PC-3 (cell line): ENCODE results near the gene MEX3B. TPM values are rescaled to one million over a fixed set of nuclear protein-coding genes. Genes with fewer than 3 reads are reported as not detected.

Experiments used
- ATAC-seq: fragments of 200-7000 bp; cut with Tn5 transposase; 2 replicates; pipeline ENCODE4 v1.9.1; 2020; ENCODE audit warnings: mild to moderate bottlenecking, moderate library complexity
- BruUV-seq: library from RNA; stranded (reverse); fragments of 400-500 nt; replicated peaks from 2 replicates; lab custom pipeline; 2021; lab: Mats Ljungman, UMichigan
- CTCF ChIA-PET: fragments of 300-600 bp; sonication (Branson Sonifier 250); formaldehyde crosslinking; loops from one replicate; lab custom pipeline; 2022; ENCODE audit warnings: antibody characterized with exemption; lab: Charles Lee
- POLR2A ChIA-PET: fragments of 300-600 bp; sonication (Branson Sonifier 250); formaldehyde crosslinking; loops from one replicate; lab custom pipeline; 2022; ENCODE audit warnings: antibody characterized with exemption; ENCODE audit not compliant: unreplicated experiment; lab: Charles Lee
- DNase-seq: peaks from one replicate; pipeline ENCODE4 v3.0.0-alpha.2; 2015
- H2AFZ ChIP-seq: fragments of 300-600 bp; sonication (generic); 2 replicates; pipeline ENCODE4 v1.6.0; 2016; ENCODE audit warnings: antibody characterized with exemption, low read length
- H3F3A ChIP-seq: fragments of 300-600 bp; sonication (generic); one replicate; pipeline ENCODE4 v1.6.0; 2017; ENCODE audit warnings: antibody characterized with exemption, low read length, control low read depth, mild to moderate bottlenecking; ENCODE audit not compliant: unreplicated experiment
- H3K27ac ChIP-seq: fragments of 300-600 bp; sonication (generic); 2 replicates; pipeline ENCODE4 v1.5.1; 2016; ENCODE audit warnings: mild to moderate bottlenecking, low read length
- H3K27me3 ChIP-seq: fragments of 300-600 bp; sonication (generic); 2 replicates; pipeline ENCODE4 v1.6.1; 2016; ENCODE audit warnings: low read length, mixed read lengths
- H3K36me3 ChIP-seq: fragments of 300-600 bp; sonication (generic); 2 replicates; pipeline ENCODE4 v1.6.1; 2016; ENCODE audit warnings: low read depth, mixed run types, low read length, mixed read lengths
- H3K4me1 ChIP-seq: fragments of 300-600 bp; sonication (generic); 2 replicates; pipeline ENCODE4 v1.5.1; 2016; ENCODE audit warnings: low read length; ENCODE audit not compliant: insufficient read depth
- H3K4me2 ChIP-seq: fragments of 300-600 bp; sonication (generic); 2 replicates; pipeline ENCODE4 v1.6.0; 2016; ENCODE audit warnings: low read length
- H3K4me3 ChIP-seq: fragments of 300-600 bp; sonication (generic); 2 replicates; pipeline ENCODE4 v1.5.1; 2016; ENCODE audit warnings: mild to moderate bottlenecking, low read length, mixed read lengths
- H3K79me2 ChIP-seq: fragments of 300-600 bp; sonication (generic); 2 replicates; pipeline ENCODE4 v1.6.1; 2017; ENCODE audit warnings: low read length, mixed read lengths
- H3K9ac ChIP-seq: fragments of 300-600 bp; sonication (generic); 2 replicates; pipeline ENCODE4 v1.6.0; 2016; ENCODE audit warnings: mild to moderate bottlenecking, low read length
- H3K9me2 ChIP-seq: fragments of 300-600 bp; sonication (generic); replicated peaks from 2 replicates; pipeline ENCODE4 v1.6.1; 2016; ENCODE audit warnings: mixed run types, low read length, mixed read lengths
- H3K9me3 ChIP-seq: fragments of 300-600 bp; sonication (generic); 2 replicates; pipeline ENCODE4 v1.6.1; 2016; ENCODE audit warnings: low read length, mixed read lengths
- H4K20me1 ChIP-seq: fragments of 300-600 bp; sonication (generic); 2 replicates; pipeline ENCODE4 v1.6.1; 2016; ENCODE audit warnings: low read length, mixed read lengths
- EZH2 ChIP-seq: fragments of 300-600 bp; sonication (generic); IDR thresholded peaks from one replicate; pipeline ENCODE4 v1.6.1; 2017; ENCODE audit warnings: antibody characterized with exemption, mild to moderate bottlenecking, low read length; ENCODE audit not compliant: unreplicated experiment
- EZH2phosphoT487 ChIP-seq: fragments of 300-600 bp; sonication (generic); IDR thresholded peaks from 2 replicates; pipeline ENCODE4 v1.6.1; 2018; ENCODE audit warnings: mild to moderate bottlenecking, antibody characterized with exemption, low read length, borderline replicate concordance
- intact Hi-C: fragments of 100-400 bp; cut with micrococcal nuclease; formaldehyde crosslinking; loops from 2 replicates; pipeline ENCODE4 v1.9.0; 2023
- total RNA-seq: library from RNA; depleted of rRNA; stranded (reverse); fragments of >200 nt; gene quantifications from 2 replicates; pipeline ENCODE4 v1.2.3, GENCODE V29; 2014
- TF ChIP-seq, protein P1 (sequence below): fragments of 300-600 bp; sonication (generic); conservative IDR thresholded peaks from 2 replicates; pipeline ENCODE4 v1.5.1; 2017; ENCODE audit warnings: antibody characterized with exemption, low read depth, mild to moderate bottlenecking, low read length

MEX3B gene
- total RNA-seq, 1 experiment from 2014 or later: 0.58 TPM

DNA sequence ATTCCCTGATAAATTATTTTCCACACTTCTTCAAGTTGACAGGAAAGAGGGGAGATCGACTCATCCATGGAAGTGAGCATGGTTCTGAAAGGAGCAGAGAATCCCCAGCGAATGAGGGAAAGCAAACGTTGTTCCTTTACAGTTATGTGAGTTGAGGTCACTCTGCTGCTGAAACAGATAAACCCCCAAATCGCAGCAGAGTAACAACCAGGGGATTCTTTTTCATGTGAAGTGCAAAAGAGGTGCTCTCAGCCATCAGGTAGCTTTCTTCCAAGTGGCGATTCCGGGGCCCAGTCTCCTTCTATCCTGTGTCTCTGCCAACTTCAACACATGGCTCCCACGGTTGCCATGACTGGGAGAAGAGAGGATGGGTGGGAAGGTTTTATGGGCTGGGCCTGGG is 28.2 kb downstream of the MEX3B start:
- TF ChIP-seq EZH2phosphoT487: no peak
- TF ChIP-seq, protein P1, sequence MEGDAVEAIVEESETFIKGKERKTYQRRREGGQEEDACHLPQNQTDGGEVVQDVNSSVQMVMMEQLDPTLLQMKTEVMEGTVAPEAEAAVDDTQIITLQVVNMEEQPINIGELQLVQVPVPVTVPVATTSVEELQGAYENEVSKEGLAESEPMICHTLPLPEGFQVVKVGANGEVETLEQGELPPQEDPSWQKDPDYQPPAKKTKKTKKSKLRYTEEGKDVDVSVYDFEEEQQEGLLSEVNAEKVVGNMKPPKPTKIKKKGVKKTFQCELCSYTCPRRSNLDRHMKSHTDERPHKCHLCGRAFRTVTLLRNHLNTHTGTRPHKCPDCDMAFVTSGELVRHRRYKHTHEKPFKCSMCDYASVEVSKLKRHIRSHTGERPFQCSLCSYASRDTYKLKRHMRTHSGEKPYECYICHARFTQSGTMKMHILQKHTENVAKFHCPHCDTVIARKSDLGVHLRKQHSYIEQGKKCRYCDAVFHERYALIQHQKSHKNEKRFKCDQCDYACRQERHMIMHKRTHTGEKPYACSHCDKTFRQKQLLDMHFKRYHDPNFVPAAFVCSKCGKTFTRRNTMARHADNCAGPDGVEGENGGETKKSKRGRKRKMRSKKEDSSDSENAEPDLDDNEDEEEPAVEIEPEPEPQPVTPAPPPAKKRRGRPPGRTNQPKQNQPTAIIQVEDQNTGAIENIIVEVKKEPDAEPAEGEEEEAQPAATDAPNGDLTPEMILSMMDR: no peak
- no peak for TF ChIP-seq EZH2
- BruUV-seq: no TSS peak
- no peak for DNase-seq

DNA sequence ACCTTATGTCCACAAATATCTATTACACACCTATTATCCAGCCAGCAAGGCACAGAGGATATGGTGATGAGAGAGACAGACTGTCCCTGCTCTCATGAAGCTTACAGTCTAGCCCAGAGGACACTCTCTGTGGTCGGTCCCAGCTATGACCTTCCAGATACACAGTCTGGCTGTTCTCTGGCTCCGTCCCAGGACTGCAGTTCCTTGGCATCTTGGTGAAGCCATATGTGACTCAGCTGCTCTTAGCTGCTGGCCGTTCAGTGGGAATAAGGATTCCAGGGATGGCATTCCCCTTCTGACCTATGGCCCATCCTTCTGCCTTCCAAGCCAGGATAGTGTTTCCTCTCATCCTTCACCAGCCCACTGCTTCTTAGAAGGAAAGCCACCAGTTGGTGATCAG is 30.8 kb downstream of the MEX3B start:
- no peak overlapping the region for H2AFZ ChIP-seq

More for the DNA sequence above, 28.2 kb downstream of the MEX3B start:
- Histone ChIP-seq H3K27ac (no peak overlapping the region), H3K9me2 (no peaks in the 10 kb centered on the region), H3K9ac (no peak overlapping the region), H3K4me1 (no peaks in the 10 kb centered on the region), H3K79me2 (no peaks in the 10 kb centered on the region), H2AFZ (no peak overlapping the region), H3K36me3 (no peaks in the 10 kb centered on the region), H4K20me1 (no peaks in the 10 kb centered on the region), H3K27me3 (peaks cover 74% of the 10 kb centered on the region), H3K9me3 (no peaks in the 10 kb centered on the region), H3F3A (no peaks in the 10 kb centered on the region), H3K4me2 (no peak overlapping the region), H3K4me3 (no peak overlapping the region)
- intact Hi-C loops: no loop called here
- ChIA-PET CTCF (no interaction called here), POLR2A (no interaction called here)
- no peak for ATAC-seq

DNA sequence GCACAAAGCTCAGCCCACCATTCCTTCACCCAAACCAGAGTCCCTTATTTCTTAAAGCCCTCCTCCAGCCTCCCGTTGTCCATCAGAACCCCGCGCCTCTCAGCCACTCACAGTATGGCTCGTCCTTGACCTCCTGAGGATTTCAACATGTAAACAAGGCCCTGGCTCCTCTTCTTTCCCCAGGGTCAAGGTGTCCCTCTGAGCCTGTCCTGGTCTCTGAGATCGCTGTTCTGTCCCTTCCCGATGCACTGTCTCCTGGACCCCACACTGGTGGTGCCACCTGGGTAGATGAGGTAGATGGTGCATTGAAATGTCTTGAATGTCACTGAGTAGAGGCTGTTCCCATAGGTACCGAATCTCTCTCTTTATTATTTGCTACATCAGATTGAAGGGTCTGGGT is 32.9 kb downstream of the MEX3B start:
- no peak for ATAC-seq
- H3K27me3 ChIP-seq: peaks cover 76% of the 10 kb centered on the region
- H3F3A ChIP-seq: no peaks in the 10 kb centered on the region
- no peak overlapping the region for H3K4me3 ChIP-seq
- no peaks in the 10 kb centered on the region for H3K4me1 ChIP-seq
- DNase-seq: no peak
- no peaks in the 10 kb centered on the region for H3K36me3 ChIP-seq
- H3K27ac ChIP-seq: no peak overlapping the region
- TF ChIP-seq, protein P1: no peak
- no peak for TF ChIP-seq EZH2phosphoT487
- H3K9me2 ChIP-seq: no peaks in the 10 kb centered on the region
- H2AFZ ChIP-seq: no peak overlapping the region
- H3K4me2 ChIP-seq: no peak overlapping the region
- intact Hi-C loops: no loop called here
- no peaks in the 10 kb centered on the region for H4K20me1 ChIP-seq
- no peak overlapping the region for H3K9ac ChIP-seq
- CTCF ChIA-PET: no interaction called here
- H3K9me3 ChIP-seq: no peaks in the 10 kb centered on the region
- BruUV-seq: no TSS peak
- POLR2A ChIA-PET: no interaction called here
- no peaks in the 10 kb centered on the region for H3K79me2 ChIP-seq

More for the DNA sequence above, 30.8 kb downstream of the MEX3B start:
- Histone ChIP-seq H3K27ac (no peak overlapping the region), H3K9me2 (no peaks in the 10 kb centered on the region), H3K4me2 (no peak overlapping the region), H3K79me2 (no peaks in the 10 kb centered on the region), H3K4me1 (no peaks in the 10 kb centered on the region), H4K20me1 (no peaks in the 10 kb centered on the region), H3K9ac (no peak overlapping the region), H3K36me3 (no peaks in the 10 kb centered on the region), H3F3A (no peaks in the 10 kb centered on the region), H3K27me3 (peaks cover 82% of the 10 kb centered on the region), H3K4me3 (no peak overlapping the region), H3K9me3 (no peaks in the 10 kb centered on the region)
- TF ChIP-seq, protein P1: no peak
- TF ChIP-seq EZH2: no peak
- TF ChIP-seq EZH2phosphoT487: no peak
- POLR2A ChIA-PET: no interaction called here
- CTCF ChIA-PET: interaction anchor here (0.6 kb wide), 1 partner anchor 132 kb away, joined by 3 read pairs; no protein-coding TSS in a partner anchor
- DNase-seq (no peak), ATAC-seq (no peak)
- no TSS peak for BruUV-seq
- intact Hi-C loops: no loop called here
